GM19468 (cell line): Measurements from ENCODE around the gene LGALS4.
"Not testable (repeated sequence)": the region's sequence is repeated elsewhere in the genome, so short reads cannot be mapped to it uniquely, and the experiment has no call there.

Experiments used
- ATAC-seq: cut with Tn5 transposase; IDR thresholded peaks from one replicate; pipeline ENCODE4 v1.9.1; 2021; ENCODE audit warnings: mild to moderate bottlenecking, moderate library complexity, moderate number of reproducible peaks; ENCODE audit not compliant: unreplicated experiment; ENCODE audit errors: extremely low read depth

Gene LGALS4

GRCh38 chr19:38778733-38779132, 34.0 kb downstream of the LGALS4 start:
- no peak for ATAC-seq

GRCh38 chr19:38774181-38774950, 38.4 kb downstream of the LGALS4 start:
- ATAC-seq, result no peak

GRCh38 chr19:38773469-38774177, 39.1 kb downstream of the LGALS4 start, which contains the start of gene LGALS7:
Gene LGALS7, minus strand, starts transcription at chr19:38773517. Its CDS starts 25 bp downstream, at chr19:38773492.
- no peak for ATAC-seq

GRCh38 chr19:38771569-38771968, 41.2 kb downstream of the LGALS4 start:
- ATAC-seq, result not testable (repeated sequence)

GRCh38 chr19:38770949-38771275, 41.8 kb downstream of the LGALS4 start:
- ATAC-seq, result not testable (repeated sequence)

- ATAC-seq, result not testable (repeated sequence)
These were observed 42.4 kb downstream of the LGALS4 start for GRCh38 chr19:38770228-38770948.

- ATAC-seq, result peak; percentile 25
These were observed 43.0 kb downstream of the LGALS4 start for GRCh38 chr19:38769635-38770211.

- no peak for ATAC-seq
These were observed 46.3 kb downstream of the LGALS4 start for GRCh38 chr19:38766276-38767047.

- no peak for ATAC-seq
These were observed 47.5 kb downstream of the LGALS4 start for GRCh38 chr19:38765214-38765613.

- no peak for ATAC-seq
These were observed 48.9 kb downstream of the LGALS4 start for GRCh38 chr19:38763795-38764220.

GRCh38 chr19:38761884-38762389, 50.8 kb downstream of the LGALS4 start:
- ATAC-seq, result not testable (repeated sequence)

- not testable (repeated sequence) for ATAC-seq
These were observed 51.8 kb downstream of the LGALS4 start for GRCh38 chr19:38760805-38761517.

- ATAC-seq, result no peak
These were observed 53.1 kb downstream of the LGALS4 start for GRCh38 chr19:38759590-38760003.

GRCh38 chr19:38754196-38754595, 58.5 kb downstream of the LGALS4 start:
- ATAC-seq, result not testable (repeated sequence)

- not testable (repeated sequence) for ATAC-seq
These were observed 59.0 kb downstream of the LGALS4 start for GRCh38 chr19:38753783-38754182.
